ENCODE measurements around the gene OR51I1.

DNA sequence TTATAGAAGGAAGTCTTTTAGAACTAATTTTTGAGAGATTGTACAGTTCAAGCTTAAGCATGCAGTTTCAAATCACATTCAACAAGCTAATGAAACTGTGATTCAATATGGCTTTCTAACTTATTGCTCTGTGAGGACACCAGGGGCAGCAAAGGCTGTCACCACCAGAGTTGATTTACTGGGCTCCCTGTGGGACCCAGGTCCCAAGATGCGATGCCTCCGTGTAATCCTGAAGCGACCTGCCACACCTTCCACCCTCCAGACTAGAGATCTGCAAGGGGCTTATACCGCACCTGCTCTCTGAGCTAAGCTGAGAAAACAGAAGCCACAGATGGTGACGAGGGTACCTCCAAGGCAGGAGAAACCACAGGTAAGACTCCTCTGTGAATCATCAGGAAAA lies 20.3 kb downstream of the OR51I1 start:
- TF ChIP-seq, protein P1, sequence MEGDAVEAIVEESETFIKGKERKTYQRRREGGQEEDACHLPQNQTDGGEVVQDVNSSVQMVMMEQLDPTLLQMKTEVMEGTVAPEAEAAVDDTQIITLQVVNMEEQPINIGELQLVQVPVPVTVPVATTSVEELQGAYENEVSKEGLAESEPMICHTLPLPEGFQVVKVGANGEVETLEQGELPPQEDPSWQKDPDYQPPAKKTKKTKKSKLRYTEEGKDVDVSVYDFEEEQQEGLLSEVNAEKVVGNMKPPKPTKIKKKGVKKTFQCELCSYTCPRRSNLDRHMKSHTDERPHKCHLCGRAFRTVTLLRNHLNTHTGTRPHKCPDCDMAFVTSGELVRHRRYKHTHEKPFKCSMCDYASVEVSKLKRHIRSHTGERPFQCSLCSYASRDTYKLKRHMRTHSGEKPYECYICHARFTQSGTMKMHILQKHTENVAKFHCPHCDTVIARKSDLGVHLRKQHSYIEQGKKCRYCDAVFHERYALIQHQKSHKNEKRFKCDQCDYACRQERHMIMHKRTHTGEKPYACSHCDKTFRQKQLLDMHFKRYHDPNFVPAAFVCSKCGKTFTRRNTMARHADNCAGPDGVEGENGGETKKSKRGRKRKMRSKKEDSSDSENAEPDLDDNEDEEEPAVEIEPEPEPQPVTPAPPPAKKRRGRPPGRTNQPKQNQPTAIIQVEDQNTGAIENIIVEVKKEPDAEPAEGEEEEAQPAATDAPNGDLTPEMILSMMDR (IDR thresholded peaks at IDR 0.05; ENCODE audit: low read length), result no peak
- TF ChIP-seq EZH2 (optimal IDR thresholded peaks at IDR 0.05; ENCODE audit: low read depth, low read length) (no peak), EZH2phosphoT487 (IDR thresholded peaks at IDR 0.05; ENCODE audit: low read length) (no peak)

Data from MM.1S (cell line).